ENCODE data around the gene CMSS1.

CMSS1 gene

GRCh38 chr3:99901200-99901926 lies 83.7 kb downstream of the CMSS1 start:
- no peak for DNase-seq (ENCODE audit: low read depth in 2 of 2)

GRCh38 chr3:99902091-99902490 lies 84.4 kb downstream of the CMSS1 start:
- DNase-seq (ENCODE audit: low read depth in 2 of 2): no peak

GRCh38 chr3:99903869-99904268 lies 86.2 kb downstream of the CMSS1 start:
- DNase-seq (ENCODE audit: low read depth in 2 of 2): no peak

- DNase-seq (ENCODE audit: low read depth in 2 of 2): no peak
These were observed 90.4 kb downstream of the CMSS1 start for GRCh38 chr3:99907959-99908544.

GRCh38 chr3:99909714-99910495 lies 92.2 kb downstream of the CMSS1 start:
- no peak for DNase-seq (ENCODE audit: low read depth in 2 of 2)

DNA sequence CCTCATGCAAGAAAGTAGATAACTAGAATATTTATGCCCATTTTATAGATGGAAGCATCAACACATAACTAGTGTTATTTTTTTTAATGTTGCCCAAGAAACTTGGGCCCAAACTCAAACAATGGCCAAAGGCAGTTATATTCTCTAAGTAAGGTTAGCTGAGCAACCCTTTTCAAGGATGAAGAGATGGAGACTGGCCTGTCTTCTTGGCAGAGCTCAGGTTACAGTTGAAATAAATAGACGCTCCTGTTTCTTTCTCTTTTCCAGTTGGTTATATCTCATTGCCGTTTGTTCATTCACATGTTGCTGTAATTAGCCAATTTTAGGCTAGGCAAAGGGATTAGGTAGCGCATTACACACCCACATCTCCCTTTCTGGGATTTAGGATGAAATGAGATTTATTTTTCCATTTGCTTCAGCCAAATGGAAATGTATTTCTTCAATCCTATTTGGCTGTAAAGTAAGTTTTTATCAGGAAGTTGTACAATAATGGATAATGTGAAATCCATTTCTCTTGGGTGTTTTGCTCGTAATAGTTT lies 93.2 kb downstream of the CMSS1 start:
- no peak for DNase-seq (ENCODE audit: low read depth in 2 of 2)

DNA sequence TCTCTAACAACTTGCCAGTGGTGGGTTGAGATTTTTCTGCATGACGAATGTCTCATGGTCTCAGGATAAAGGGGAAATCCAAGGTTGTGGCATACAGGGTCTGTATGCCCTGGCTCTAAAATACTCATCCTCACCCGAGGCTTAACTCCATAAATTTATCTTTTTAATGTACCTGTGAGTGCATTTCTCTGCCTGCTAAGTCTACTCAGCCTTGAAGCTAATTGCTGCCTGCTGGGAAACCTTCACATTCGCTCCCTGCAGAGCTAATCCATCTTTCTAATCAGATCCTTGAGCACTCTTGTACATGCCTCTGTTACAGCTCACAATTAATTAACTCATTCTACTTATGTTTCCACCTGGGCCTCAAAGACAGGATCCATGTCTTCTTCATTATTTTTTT lies 93.8 kb downstream of the CMSS1 start:
- DNase-seq (ENCODE audit: low read depth in 2 of 2): no peak

- DNase-seq (ENCODE audit: low read depth in 2 of 2): no peak
These were observed 98.3 kb downstream of the CMSS1 start for GRCh38 chr3:99915906-99916432.

DNA sequence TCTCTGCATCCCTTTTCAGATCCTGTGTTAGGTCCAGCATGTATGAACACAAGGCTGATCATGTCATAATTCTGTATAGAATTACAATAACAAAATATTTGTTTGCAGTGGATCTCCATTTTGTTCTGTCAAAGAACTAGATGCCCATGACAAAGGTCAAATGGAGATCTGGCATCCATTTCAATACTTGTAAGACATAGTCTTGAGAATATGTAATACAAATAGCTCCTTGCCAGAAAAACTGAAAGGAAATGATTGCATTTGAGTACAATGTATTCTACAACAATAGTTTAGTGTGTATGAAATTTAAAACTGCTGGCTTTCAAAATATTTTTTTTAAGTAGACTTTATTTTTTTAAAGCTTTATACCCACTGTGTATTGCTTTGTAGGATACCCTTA lies 101.1 kb downstream of the CMSS1 start:
- no peak for DNase-seq (ENCODE audit: low read depth in 2 of 2)

DNA sequence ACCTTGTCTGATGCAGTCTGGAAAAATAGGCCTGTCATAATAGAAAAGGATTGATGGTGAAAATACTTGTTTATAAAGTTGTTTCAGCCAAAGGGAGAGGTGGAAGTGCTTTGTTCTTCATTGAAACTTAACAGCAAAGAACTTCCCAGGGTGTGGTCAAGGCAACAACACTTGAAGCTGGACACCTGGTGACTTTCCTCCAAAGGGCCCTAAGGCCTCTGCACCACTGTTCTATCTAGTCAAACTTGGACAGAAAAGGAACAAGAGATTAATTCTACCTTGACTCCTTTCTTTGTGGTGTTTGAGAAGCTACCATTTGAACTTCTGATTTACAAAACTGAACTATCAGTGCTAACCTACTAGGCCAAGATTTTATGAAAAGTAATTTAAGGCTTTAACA lies 102.0 kb downstream of the CMSS1 start:
- DNase-seq (ENCODE audit: low read depth in 2 of 2): no peak

GRCh38 chr3:99920481-99921376 lies 103.1 kb downstream of the CMSS1 start:
- DNase-seq (ENCODE audit: low read depth in 2 of 2): no peak

GRCh38 chr3:99921377-99921695 lies 103.7 kb downstream of the CMSS1 start:
- no peak for DNase-seq (ENCODE audit: low read depth in 2 of 2)

- DNase-seq (ENCODE audit: low read depth in 2 of 2): no peak
These were observed 104.3 kb downstream of the CMSS1 start for GRCh38 chr3:99921986-99922385.

DNA sequence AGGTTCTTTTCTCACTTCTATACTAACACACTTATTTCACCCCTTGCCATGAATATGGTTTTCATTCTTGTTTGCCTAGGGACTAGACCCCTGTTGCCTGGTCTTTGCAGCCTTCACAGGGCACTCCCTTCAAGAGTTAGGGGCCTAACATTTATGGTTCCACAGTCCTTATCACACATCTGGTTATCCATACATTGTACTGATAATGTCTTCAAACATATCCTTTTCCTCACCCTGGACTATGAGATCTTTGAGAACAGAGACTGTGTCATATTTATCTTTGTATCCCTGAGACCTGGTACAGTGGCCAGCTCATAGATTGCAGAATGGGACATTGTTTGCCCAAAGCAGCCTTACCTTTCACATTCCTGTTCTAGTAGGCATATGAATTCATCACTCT lies 106.2 kb downstream of the CMSS1 start:
- DNase-seq (ENCODE audit: low read depth in 2 of 2): no peak

- no peak for DNase-seq (ENCODE audit: low read depth in 2 of 2)
These were observed 108.0 kb downstream of the CMSS1 start for GRCh38 chr3:99925584-99926230.

GRCh38 chr3:99927671-99928457 lies 110.2 kb downstream of the CMSS1 start:
- no peak for DNase-seq (ENCODE audit: low read depth in 2 of 2)

- no peak for DNase-seq (ENCODE audit: low read depth in 2 of 2)
These were observed 111.4 kb downstream of the CMSS1 start for GRCh38 chr3:99928771-99929744.

- no peak for DNase-seq (ENCODE audit: low read depth in 2 of 2)
These were observed 112.1 kb downstream of the CMSS1 start for GRCh38 chr3:99929745-99930139.

- DNase-seq (ENCODE audit: low read depth in 2 of 2): no peak
These were observed 113.4 kb downstream of the CMSS1 start for GRCh38 chr3:99931059-99931458.
